Stimulated activated CD8-positive, alpha-beta memory T cell treated with anti-CD3 and anti-CD28 coated beads, Interleukin-15, amount 100 ng/mL, for 48 hours (primary cell): ENCODE measurements around the gene PRSS53.
A peak's percentile ranks its signal among the peaks of the same experiment; 100 is the strongest.

Source experiments
- DNase-seq, 2 donors: peaks; one replicate each; pipeline ENCODE4 v3.0.0-alpha.2; 2020; ENCODE audit warnings: low read depth in 2 of 2

Gene PRSS53

DNA sequence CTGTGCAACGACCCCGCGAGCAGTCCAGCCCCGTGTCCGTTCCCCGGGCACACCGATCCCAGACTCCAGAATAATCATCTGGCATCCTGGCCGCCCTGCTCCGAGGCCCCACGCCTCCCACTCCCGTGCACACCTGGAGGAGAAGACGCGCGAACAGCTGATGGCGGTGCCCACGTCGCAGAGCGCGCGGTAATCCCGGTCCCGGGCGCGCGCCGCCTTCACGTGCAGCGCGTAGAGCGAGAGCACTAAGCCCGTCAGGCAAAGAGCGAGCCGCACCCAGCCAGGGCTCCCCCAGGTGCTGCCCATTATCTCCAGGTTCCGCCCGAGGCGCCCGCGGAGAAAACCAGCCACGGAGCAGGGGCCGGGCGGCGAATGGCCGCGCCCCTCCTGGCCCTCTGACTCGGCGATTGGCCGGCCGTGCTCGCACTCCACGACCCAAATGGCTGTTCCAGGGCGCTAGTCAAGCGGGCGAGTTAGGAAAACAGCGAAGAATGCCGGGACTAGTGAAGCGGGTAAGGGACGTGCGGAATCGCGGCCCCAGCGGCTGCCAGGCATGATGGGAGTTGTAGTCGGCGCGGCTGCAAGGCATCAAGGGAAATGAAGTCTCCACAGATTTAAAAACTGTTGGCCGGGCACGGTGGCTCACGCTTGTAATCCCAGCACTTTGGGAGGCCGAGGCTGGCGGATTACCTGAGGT lies 5.8 kb upstream of the PRSS53 start, which contains the start of gene VKORC1:
Gene VKORC1, minus strand, starts transcription at position 374 of the 697 bp plus-strand sequence. Its CDS starts 68 bp downstream, at position 306.
- peak; percentile 85 to 87 for DNase-seq

DNA sequence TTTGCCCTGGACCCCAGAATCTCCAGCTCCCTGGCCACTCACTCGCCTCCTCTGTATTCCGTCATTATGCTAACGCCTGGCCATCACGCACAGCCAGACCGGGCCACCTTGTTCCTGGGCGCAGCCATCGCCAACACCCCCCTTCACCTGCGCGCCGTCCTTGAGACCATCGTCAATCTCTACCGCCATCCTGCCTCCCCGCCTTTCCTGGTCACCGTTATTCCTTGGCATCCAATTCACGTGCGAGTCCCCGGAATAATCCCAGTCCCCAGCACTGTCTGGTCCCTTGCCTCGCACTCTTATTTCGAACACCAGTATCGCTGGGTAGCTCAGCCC lies 5.3 kb upstream of the PRSS53 start:
- no peak for DNase-seq

DNA sequence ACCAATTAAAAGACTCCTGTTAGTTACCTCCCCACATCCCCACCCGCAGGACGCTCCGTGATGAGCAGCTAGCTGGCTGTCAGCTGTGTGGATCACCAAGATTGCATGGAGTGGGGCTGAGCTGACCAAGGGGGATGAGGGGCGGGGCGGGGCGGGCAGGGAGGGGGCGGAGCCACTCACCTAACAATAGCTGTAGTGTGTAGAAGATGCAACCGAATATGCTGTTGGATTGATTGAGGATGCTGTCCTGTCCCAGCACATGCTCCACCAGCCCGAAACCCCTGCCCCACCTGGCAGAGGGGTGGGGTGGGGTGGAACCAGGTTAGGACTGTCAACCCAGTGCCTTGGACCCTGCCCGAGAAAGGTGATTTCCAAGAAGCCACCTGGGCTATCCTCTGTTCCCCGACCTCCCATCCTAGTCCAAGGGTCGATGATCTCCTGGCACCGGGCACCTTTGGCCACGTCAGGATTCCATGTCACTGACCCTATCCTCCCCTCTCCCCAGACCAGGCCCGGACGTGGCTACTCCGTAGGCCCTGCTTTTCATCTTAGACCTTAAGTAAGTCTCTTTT lies 4.5 kb upstream of the PRSS53 start:
- DNase-seq, result no peak

DNA sequence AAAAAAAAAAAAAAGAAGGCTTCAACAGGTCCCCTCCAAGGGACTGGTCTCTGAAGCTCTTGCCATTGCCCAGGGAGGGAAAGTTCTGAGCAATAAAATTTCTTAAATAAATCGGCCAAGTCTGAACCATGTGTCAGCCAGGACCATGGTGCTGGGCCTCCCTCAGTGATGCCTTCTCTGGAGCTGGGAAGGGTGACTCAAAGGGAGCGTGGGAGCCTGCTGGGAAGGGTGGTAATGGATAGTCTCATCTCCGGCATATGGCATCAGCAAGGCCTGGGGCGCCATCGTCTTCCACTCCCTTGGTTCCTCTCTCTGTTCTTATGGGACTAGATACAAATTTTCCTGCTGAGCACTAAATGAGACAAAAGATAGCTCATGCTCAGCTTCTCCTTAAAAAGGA lies 3.6 kb upstream of the PRSS53 start:
- no peak for DNase-seq

DNA sequence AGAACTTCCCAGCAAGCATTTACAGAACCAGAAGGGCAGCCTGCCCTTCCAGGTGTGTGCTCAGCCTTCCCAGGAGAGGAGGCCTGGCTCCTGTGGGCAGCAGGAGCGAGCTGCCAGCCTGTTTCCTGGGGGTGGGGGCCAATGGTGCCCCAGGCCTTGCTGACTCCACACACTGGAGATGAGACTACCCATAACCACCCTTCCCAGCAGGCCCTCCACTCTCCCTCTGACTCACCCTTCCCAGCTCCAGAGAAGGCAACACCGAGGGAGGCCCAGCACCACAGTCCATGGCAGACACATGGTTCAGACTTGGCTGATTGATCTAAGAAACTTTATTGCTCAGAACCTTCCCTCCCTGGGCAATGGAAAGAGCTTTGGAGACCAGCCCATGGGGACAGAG lies 1.8 kb upstream of the PRSS53 start:
- DNase-seq, result no peak

DNA sequence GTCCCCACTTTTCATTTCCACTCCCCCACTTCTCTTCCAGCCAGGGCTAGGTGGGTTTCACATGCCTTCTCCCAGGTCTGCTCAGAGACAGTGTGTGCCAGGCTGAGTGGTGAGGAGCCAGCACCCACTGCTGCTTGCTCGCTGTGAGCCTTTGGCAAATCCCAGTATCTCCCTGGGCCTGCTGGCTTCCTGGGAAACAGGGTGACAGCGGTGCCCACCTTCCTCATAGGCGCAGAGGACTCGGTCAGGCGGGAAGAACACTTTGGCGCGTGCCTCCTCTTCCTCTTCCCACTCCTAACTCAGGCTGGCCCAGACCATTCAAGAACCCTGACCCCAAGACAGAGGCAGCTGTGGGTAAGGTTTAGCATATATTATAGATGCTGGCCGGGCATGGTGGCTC lies 456 bp upstream of the PRSS53 start:
- no peak for DNase-seq

DNA sequence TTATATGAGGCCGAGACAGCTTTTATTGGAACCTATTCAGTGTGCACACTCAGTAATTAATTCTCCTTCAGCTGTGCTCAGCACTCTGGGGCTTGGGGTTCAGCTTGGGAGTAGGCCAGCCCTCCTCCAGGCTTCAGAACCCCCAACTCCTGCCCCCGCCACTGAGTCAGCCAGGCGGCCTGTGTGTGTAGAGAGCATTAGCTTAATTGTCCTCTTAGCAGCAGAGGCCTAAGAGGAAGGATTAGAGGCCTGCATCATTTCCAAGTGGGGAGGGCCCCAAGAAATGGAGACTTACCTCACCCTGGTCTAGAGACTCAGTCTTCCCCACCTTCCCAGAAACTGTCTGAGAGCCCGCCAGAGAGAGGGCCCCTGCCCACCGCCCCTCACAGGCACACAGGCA lies 772 bp downstream of the PRSS53 start:
- no peak for DNase-seq

DNA sequence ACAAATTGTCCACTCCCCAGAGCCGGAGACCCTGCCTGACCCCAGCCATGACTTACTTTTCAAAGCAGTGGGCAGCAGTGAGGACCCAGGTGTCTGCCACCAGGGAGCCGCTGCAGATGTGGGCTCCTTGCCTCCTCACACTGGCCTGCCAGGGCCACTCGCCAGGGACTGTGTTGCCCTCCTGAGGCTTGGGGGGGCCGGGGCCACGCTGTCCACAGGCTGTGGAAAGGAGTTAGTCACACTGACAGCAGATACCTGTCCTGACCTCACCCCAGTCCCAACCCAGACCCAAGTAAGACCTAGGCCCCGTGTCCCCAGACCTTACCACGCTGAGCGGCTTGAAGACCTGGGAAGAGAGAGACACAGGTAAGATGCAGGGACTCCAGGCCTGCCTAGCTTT lies 1.3 kb downstream of the PRSS53 start:
- no peak for DNase-seq

DNA sequence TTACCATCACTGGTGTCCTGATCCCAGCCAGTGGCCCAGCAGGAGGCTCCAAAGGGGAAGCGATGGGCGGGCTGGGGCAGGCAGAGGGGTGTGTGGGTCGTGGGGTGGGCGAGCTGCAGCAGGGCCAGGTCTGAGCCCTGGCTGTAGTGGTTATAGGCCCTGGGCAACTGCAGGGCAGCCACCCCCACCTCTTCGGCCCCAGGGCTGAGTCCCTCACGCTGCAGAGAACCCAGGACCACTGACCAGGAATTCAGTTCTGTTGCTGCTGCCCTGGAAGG lies 2.2 kb downstream of the PRSS53 start:
- no peak for DNase-seq

DNA sequence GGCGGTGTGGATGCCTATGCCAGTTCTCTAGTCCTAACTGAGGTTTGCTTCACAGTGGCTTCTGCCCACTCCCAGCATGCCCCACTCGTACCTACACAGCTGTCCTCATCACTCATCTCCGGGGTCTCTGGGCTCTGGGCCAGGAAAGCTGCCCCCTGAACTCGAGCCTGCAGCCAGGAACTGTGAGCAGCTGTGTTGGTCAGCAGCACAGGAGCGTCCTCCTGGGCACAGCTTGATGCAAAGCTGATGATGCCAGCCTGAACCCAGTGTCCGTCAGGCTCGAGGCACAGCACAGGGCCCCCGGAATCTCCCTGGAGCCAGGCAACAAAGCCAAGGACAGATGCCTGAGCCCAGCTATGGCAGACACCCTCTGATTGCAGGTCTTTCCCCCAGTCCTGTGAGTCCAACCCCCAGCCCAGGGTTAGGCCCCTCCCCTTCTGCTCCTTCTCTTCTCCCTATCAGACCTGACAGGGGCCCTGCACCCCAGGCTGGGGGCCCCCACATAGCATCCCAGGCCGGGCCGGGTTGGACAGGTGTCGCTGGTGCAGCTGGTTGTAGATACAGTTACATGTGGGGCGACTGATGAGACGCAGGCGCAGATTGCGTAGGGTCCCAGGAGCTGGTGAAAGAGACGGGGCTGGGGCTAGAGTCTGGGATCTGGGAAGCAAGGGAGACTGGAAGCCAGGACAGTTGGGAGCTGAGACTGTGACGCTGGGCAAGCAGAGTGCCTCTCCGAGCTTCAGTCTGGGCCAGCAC lies 2.7 kb downstream of the PRSS53 start:
- no peak for DNase-seq

DNA sequence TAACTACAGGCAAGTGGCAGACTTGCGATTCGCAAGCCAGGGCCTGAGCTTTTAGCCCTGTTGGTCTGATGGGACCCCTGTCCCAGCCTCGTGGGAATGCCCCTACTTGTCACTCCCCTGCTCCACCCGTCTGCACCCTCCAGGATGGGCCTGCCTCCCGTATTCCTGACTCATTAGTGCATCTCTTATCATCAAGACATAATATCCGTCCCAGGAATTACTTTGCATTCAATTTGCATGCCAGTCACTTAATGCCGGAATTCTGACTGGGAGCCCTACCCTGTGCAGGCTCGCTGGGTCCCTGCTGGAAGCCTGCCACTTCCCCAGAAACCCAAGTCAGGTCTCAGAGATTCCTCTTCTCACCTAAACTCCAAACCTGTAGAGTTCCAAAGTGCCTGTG lies 3.3 kb downstream of the PRSS53 start:
- DNase-seq, result no peak

DNA sequence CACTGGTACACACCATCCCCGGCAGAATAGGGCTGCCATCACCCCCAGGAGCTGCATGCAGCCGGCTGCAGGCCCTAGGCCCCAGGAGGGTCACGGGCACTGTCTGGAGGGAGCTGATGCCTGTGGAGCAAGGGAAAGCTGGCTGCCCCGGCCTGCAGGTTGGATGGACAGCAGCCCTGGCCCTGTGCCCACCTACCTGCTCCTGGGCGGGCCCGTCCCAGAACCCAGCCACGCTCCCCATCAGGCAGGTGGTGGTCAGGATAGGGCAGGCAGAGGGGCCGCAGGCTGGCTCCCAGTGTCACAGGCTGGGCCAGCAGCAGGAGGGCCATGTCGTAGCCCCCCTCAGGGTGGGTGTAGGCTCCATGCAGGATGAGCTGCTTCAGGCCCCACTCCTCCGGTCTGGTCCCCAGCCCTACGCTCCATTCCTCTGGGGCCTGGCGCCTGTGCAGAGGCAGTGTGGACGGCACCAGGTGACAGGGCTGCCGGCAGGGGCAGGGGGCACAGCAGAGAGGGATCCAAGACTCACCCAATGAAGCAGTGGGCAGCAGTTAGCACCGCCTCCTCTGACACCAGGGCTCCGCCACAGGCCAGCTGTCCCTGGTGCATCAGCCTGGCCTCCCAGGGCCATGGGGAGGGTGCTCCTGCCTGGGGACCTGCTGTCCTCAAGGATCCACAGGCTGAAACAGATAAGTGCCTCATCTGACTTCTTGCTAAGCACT lies 4.0 kb downstream of the PRSS53 start:
- no peak for DNase-seq

DNA sequence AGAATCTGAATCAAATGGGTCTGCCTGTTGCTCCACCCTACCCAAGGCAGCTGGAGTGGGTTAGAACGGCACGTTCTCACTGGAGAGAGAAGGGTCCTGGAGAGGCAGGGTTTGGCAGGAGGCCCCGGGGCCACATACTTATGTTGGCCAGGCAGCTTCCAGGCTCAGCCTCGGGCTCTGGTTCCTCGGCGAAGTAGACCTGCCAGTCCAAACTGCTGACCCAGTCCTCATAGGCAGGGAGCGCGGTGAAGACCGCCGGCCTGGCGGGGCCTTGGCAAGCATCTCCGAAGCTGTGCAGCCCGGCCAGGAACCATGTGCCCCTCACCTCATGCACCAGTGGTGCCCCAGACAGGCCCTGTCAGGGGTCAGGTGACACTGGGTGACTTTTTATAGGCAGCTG lies 4.8 kb downstream of the PRSS53 start:
- no peak for DNase-seq

DNA sequence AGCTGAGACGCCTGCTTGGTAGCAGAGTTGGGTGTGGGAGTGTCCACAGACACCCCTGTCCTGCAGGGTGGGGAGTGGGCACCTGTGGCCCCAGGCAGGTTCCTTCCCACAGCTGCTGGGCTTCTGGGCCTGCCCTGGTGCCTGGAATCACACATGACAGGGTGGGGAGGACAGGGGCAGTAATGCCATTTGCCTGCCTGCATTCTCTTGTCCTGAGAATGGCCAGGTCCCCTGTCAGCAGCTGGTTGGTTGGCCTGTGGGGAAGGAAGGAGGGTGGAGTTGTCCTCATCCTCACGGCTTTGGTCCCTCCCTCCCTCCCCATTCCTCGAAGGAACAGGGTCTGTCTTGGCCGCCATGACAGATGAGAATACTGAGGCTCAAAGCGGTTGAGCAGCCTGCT lies 5.2 kb downstream of the PRSS53 start:
- no peak for DNase-seq

DNA sequence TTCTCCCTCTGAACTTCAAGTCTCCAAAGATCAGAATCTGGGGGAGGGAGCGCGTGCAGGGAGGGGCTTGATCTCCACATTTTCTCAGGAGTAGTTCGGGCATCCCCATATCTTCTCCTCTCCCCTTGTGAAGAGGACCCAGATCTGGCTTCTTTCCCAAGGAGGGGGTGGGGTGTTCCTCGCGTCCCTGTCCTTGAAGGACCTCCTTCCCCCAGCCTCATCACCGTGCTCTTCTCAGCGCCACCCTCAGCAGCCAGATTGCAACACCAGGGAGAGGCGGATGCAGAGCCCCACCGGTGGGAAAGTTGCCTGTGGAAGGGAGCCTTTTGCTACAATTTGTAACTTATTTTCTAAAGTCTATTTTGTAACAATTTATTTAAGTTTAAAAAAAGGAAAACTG lies 5.7 kb downstream of the PRSS53 start:
- DNase-seq, result no peak

DNA sequence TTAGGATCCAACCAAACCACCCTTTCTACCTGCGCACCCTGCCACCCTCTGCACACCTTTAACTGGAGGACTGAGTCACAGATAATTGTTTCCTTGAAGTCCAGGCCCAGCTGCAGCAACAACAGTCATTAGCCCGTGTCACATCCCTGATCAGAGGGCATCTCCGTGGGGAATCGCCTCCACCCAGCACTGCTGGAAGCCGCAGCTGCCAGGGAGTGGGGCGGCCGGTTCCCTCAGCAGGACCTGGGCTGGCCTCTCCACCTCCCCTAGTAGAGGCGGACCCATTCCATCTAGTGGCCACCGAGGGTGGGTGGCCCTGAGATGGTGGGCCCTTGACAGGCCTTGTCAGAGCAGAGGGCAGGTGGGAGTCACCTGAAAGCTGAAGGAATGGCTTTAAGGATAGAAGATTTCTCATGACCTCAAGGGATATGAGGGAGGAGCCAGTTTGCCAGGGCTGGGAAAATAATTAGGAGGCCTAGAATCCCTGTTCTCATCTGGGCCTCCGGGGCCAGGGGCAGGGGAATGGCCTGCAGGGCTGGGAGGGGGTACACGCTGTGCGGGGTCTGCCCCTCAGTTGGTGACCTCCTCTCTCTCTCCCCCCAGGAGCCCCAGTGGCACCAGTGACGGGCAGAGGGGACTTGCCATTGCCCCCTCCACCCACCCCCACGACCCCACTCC lies 6.2 kb downstream of the PRSS53 start:
- DNase-seq, result no peak

DNA sequence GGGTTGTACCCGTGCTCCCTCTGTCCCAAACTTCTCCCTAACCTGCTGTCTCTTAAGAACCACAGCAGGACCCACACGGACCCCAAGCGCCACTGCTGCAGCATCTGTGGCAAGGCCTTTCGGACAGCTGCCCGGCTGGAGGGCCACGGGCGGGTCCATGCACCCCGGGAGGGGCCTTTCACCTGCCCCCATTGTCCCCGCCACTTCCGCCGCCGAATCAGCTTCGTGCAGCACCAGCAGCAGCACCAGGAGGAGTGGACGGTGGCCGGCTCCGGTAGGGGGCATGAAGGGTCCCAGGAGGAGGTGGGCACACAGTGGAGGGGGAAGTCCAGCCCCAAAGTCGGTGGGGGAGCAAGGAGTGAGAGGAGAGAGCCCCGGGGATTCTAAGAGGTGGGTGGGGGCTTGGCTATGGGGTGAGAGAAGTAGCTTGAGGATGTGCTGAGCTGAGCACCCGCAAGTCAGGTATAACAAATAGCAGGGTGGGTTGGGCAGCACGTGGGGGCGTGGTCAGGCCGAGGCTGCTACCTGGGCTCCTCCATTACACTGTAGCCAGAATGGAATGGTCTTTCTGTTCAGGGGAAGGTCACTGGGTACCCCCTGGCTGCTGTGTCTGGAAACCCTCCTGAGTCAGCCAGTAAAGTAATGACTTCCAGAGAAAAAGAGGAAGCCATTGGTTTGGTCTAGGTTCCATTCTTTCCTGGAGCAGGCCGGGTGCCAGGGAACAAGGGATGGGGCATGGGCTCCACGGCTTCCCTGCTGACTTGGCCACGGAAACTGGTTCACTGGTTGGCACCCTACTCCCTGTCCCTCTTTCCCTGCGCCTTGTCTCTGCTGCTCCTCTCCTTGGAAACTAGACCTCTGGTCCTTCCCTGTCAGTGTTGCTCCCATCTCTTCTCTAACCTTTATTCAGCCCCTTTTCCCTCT lies 7.1 kb downstream of the PRSS53 start:
- DNase-seq, result no peak

DNA sequence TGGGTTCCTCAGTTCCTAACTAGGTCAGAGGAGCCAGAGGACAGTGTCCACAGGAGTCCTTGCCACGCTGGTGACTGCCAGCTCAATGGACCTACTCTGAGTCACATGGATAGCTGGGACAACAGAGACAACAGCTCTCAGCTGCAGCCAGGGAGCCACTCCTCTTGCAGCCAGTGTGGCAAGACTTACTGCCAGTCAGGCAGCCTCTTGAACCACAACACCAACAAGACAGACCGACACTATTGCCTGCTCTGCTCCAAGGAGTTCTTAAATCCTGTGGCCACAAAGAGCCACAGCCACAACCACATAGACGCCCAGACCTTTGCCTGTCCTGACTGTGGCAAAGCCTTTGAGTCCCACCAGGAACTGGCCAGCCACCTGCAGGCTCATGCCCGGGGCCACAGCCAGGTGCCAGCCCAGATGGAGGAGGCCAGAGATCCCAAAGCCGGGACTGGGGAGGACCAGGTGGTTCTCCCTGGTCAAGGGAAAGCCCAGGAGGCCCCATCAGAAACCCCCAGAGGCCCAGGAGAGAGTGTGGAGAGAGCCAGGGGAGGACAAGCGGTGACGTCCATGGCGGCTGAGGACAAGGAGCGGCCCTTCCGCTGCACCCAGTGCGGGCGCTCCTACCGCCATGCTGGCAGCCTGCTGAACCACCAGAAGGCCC lies 7.9 kb downstream of the PRSS53 start:
- DNase-seq, result no peak

DNA sequence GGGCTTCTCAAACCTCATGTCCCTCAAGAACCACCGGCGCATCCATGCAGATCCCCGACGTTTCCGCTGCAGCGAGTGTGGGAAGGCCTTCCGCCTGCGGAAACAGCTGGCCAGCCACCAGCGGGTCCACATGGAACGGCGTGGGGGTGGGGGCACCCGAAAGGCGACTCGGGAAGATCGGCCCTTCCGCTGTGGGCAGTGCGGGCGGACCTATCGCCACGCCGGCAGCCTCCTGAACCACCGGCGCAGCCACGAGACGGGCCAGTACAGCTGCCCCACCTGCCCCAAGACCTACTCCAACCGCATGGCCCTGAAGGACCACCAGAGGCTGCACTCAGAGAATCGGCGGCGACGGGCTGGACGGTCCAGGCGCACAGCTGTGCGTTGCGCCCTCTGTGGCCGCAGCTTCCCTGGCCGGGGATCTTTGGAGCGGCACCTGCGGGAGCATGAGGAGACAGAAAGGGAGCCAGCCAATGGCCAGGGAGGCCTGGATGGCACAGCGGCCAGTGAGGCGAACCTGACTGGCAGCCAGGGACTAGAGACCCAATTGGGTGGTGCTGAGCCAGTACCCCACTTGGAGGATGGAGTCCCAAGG lies 8.6 kb downstream of the PRSS53 start:
- no peak for DNase-seq

DNA sequence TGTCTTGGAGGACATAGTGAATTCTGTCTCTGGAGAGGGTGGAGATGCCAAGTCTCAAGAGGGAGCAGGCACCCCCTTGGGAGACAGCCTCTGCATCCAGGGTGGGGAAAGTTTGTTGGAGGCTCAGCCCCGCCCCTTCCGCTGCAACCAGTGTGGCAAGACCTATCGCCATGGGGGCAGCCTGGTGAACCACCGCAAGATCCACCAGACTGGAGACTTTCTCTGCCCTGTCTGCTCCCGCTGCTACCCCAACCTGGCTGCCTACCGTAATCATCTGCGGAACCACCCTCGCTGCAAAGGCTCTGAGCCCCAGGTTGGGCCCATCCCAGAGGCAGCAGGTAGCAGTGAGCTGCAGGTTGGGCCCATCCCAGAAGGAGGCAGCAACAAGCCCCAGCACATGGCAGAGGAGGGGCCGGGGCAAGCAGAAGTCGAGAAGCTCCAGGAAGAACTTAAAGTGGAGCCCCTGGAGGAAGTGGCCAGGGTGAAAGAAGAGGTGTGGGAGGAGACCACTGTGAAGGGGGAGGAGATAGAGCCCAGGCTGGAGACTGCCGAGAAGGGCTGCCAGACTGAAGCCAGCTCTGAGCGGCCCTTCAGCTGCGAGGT lies 9.3 kb downstream of the PRSS53 start:
- no peak for DNase-seq
